Bone marrow (tissue), 2 donors: ENCODE data around the gene CACHD1.

Experiments used
- DNase-seq, 2 donors: peaks; one replicate each; lab custom pipeline; 2025; lab: John Stamatoyannopoulos, UW

The CACHD1 gene

GRCh38 chr1:64497088-64497883, 27.4 kb downstream of the CACHD1 start:
- DNase-seq: no peak

DNA sequence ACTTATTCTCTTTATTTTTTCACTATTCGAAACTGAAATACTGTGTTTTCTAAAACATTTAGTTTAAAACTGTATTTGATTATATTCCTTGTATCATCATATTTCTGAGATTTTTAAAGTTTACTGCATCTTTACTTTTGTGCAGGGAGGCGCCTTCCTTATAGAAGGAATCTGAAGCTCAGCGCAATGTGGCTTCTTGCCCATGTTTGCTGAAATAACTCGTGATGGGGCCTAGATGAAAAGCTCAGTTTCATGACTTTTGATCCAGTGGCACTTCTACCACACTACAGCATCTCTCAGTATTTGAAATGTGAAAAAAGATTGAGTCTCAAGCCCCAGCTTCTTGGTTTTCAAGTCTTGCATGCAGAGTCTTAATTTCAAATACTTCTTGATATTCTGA, 28.4 kb downstream of the CACHD1 start:
- DNase-seq: no peak

- no peak for DNase-seq
Observed at GRCh38 chr1:64499011-64499410, 29.1 kb downstream of the CACHD1 start.

DNA sequence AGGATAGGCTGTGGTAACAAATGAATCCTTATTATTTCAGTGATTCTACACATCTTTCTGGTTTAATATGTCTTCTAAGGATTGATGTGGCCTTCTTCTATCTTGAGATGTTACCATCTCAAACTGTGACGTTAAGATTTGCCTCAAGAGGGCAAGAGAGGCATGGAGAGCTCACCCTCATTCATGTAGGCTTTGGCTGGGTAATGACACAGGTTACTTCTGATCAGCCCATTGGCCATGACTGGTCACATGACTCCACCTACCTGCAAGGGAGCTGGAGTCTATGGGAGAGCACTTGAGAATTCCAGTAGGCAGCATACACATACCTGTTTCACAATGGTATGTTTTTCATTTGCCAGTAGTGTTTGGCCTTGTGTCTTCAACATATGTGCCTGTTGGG, 30.0 kb downstream of the CACHD1 start:
- DNase-seq: no peak

GRCh38 chr1:64502083-64502482, 32.2 kb downstream of the CACHD1 start:
- DNase-seq: no peak

DNA sequence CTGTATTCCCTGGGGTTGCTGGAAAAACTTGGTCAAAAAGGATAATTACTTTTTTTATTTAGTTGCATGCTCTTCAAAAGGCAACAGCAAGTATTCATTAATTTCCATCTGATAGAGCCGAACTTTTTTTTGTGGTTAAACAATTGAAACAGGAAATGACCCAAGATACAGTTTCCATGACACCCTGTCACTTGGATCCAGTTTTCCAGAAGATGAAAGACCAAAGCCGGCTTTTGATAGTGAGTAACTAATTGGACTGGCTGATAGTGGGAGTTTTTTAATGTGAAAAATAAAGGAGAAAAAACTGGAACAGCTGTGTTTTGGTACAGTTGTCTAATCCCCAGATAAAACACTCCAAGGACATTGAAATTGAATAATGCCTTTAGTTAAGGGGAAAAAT, 33.0 kb downstream of the CACHD1 start:
- DNase-seq: no peak

DNA sequence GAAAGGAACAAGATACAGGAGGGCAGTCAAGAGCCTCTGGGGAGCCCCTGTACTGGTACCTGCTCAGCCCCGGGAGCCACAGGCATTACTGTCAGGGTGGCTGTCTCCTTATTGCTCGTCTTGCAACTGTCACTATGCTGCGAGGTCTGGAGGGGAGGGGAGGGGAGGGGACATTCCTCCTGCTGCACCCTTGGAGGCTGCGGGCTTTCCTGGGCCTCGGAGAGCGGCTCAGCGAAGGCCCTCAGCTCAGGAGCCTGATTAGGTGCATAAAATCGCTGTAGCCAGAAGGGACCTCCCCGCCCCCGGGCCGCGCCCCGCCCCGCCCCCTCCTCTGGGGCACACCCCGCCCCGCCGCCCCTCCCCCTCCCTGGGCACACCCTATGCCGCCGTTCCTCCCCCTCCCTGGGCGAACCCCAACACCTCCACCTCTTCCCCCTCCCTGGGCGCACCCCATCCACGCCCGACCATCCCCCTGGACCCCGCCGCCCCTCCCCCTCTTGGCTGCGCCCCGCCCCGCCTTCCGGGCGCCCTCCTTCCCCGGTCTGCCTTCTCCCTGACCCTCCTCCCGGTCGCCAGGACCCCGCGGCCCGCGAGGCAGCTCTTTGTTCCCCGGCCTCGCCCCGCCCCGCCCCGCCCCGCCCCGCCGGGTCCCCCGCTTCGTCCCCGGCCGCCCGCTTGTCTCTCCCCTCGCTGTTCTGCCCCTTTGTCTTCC, 35.5 kb downstream of the CACHD1 start:
- peak in 1 of 2 donors; percentile 14 for DNase-seq

GRCh38 chr1:64505944-64506655, 36.2 kb downstream of the CACHD1 start:
- no peak for DNase-seq

GRCh38 chr1:64508629-64509028, 38.7 kb downstream of the CACHD1 start:
- no peak for DNase-seq

DNA sequence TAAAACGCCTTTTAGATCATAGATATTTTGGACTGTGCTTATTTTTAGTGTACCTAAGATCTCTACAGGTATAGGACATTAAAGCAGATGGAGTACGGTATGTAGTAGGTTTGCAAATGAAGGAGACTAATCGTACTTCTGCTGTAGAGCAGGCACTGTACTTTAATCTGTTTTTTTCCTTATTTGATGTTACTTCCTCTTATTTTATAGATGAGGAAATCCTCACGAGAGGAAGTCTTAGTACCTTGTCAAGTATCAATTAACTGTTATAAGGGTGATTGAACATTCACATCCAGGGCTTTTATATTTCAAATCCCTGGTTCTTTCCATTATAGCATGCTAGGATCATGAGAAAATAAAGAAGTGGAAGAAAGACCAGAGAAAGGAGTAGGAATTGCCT, 41.1 kb downstream of the CACHD1 start:
- DNase-seq: no peak

DNA sequence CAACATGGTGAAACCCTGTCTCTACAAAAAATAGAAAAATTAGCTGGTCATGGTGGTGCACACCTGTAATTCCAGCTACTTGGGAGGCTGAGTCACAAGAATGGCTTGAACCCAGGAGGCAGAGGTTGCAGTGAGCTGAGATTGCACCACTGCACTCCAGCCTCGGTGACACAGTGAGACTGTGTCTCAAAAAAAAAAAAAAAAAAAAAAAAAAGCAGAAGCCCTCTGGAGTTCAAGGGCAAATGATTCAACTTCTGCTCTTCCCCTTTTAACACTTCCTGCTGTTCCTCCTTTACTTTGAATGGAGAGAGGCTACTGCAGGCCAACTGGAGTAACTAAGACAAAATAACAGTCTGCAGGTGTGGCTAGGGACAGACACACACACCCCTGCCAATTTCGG, 42.3 kb downstream of the CACHD1 start:
- DNase-seq: peak in 1 of 2 donors; percentile 2

DNA sequence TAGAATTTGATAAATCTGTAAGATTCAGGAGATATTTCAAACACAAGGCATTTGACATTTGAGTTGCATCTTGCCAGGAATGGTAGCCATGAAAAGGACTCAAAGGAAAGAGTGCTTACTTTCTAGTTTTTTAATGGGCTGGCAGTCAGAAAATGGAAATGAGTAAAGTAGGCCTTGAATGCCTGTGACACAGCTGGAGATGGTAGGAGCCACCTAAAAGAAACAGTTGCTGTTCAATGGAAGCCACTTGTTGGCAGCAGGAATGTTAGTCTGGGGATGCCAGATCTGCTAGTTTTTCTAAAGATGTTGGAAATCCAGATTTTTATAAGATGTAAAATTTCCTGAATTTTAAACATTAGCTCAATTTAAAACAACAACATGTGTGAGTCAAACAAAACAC, 43.6 kb downstream of the CACHD1 start:
- DNase-seq: no peak

- DNase-seq: no peak
Observed at GRCh38 chr1:64514197-64514765, 44.4 kb downstream of the CACHD1 start.

GRCh38 chr1:64515427-64515826, 45.5 kb downstream of the CACHD1 start:
- DNase-seq: no peak

GRCh38 chr1:64516301-64516700, 46.4 kb downstream of the CACHD1 start:
- no peak for DNase-seq

DNA sequence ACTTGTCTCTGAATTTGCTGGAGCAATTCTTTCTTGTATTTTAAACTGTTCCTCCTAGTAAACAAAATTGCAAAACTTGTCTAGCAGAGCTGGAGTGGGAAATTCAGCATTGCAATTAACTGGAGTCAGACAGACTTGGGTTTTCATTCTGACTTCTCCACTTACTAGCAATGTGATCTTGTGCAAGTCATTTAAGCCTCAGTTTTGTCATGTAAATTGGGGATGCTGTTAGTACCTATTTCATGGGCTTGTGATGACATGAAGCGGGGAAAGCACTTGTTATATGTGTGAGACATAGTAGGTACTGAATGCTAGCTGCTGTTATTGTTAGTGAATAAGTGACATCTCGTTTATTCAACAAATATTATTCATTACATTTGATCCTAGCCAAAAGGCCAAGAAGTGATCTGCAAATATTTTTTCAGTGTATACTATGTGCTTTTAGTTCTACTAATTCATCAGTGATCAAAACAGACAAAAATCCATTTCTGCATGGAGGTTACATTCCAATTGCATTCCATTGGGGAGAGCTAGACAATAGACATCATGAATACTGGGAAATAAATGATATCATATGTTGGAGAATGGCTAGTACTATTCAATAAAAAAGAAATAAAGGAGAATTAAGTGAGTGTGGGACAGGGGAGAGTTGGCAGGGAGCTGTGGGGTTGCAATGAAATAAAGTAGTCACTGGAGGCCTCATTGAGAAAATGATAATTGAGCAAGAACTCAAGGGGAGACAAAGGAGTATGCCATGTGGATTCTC, 47.1 kb downstream of the CACHD1 start:
- DNase-seq: no peak

- DNase-seq: no peak
Observed at GRCh38 chr1:64517640-64518039, 47.7 kb downstream of the CACHD1 start.

DNA sequence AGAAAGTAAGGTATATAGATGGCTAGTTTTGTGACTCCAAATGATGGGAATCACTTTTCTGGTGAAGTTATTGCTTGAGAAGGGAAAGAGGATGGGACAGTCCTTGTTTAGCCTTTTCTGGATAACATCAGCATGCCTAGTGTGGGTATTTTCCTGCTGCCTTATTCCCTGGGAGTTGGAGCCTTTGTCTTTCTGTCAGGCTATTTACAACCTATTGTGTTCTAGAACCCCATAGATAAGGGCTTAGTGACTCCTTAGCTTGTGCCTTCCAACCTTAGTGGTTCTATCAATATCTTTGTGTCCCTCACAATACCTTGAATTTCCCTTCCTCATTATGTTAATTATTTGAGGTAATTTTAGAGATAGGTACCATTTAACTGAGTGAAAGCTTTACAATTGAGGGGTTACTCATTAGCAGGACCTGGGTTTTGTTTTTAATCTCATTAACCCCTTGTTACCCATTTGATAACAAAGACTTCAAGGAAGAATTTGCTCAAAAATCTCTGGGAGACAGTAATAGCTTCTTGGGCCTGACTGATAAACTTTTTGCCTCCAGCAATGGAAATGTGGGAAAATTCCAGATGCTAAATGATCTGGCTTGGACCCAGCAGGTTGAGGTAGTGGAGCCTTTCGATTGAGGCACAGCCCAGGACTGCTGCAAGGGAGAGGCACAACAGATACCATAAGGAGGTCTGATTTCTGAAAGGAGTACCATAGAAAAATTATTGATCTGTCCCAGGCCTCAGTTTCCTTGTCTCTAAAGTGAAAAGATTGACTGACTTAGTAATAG, 49.0 kb downstream of the CACHD1 start:
- DNase-seq: no peak

- DNase-seq: no peak
Observed at GRCh38 chr1:64519901-64520300, 50.0 kb downstream of the CACHD1 start.

GRCh38 chr1:64522740-64523139, 52.8 kb downstream of the CACHD1 start:
- DNase-seq: no peak
